Mesenchymal stem cell (in vitro differentiated cells and primary cell): ENCODE measurements around the gene ZNF333.

Source experiments
- DNase-seq: peaks from one replicate; pipeline ENCODE4 v3.0.0-alpha.2; 2013
- H2AFZ ChIP-seq: one replicate; pipeline ENCODE4 v1.6.1; 2013; ENCODE audit warnings: low read depth, mild to moderate bottlenecking, control low read depth, inconsistent platforms, low read length, moderate library complexity
- H2AK5ac ChIP-seq: 2 replicates; pipeline ENCODE4 v1.6.1; 2013; ENCODE audit warnings: low read length, moderate library complexity, mild to moderate bottlenecking, inconsistent platforms; ENCODE audit not compliant: severe bottlenecking
- H2BK120ac ChIP-seq: one replicate; pipeline ENCODE4 v1.6.1; 2013; ENCODE audit warnings: low read depth, mild to moderate bottlenecking, inconsistent platforms, low read length, moderate library complexity
- H2BK12ac ChIP-seq, 2 experiments: one replicate each; pipeline ENCODE4 v1.6.1; 2013; ENCODE audit warnings: inconsistent platforms in 2 of 2, low read length in 2 of 2, mild to moderate bottlenecking in 2 of 2, moderate library complexity in 2 of 2, control low read depth in 1 of 2
- H2BK15ac ChIP-seq: one replicate; pipeline ENCODE4 v1.6.1; 2013; ENCODE audit warnings: mild to moderate bottlenecking, low read depth, inconsistent platforms; ENCODE audit not compliant: poor library complexity, severe bottlenecking
- H2BK5ac ChIP-seq: 2 replicates; pipeline ENCODE4 v1.6.1; 2013; ENCODE audit warnings: low read depth, mild to moderate bottlenecking, low read length, control low read depth, inconsistent platforms; ENCODE audit not compliant: poor library complexity, severe bottlenecking
- H3K14ac ChIP-seq, 2 experiments: one replicate each; pipeline ENCODE4 v1.6.1; 2013; ENCODE audit warnings: inconsistent platforms in 2 of 2, low read length in 2 of 2, control low read depth in 1 of 2, mild to moderate bottlenecking in 1 of 2, moderate library complexity in 1 of 2
- H3K18ac ChIP-seq, 2 experiments: one replicate each; pipeline ENCODE4 v1.6.1; 2013; ENCODE audit warnings: inconsistent platforms in 2 of 2, low read length in 2 of 2, control low read depth in 1 of 2, low read depth in 1 of 2, mild to moderate bottlenecking in 1 of 2
- H3K23ac ChIP-seq, 2 experiments: one replicate each; pipeline ENCODE4 v1.6.1; 2013; ENCODE audit warnings: inconsistent platforms in 2 of 2, low read length in 2 of 2, mild to moderate bottlenecking in 2 of 2, moderate library complexity in 2 of 2, control low read depth in 1 of 2
- H3K27ac ChIP-seq: 2 replicates; pipeline ENCODE4 v1.5.1; 2013; ENCODE audit warnings: mild to moderate bottlenecking, moderate library complexity, low read length, control low read depth, inconsistent platforms; ENCODE audit not compliant: poor library complexity, severe bottlenecking
- H3K27me3 ChIP-seq, 2 experiments: 2 replicates each; pipeline versions ENCODE4 v1.6.1 to v1.7.0; 2013; ENCODE audit warnings: low read length in 2 of 2, mild to moderate bottlenecking in 2 of 2, moderate library complexity in 2 of 2, control low read depth in 1 of 2, inconsistent platforms in 1 of 2; ENCODE audit not compliant: control insufficient read depth in 1 of 2, insufficient read depth in 1 of 2
- H3K36me3 ChIP-seq, 2 experiments: 2 replicates each; pipeline versions ENCODE4 v1.6.1 to v1.7.0; 2013; ENCODE audit warnings: low read length in 2 of 2, control low read depth in 1 of 2, inconsistent platforms in 1 of 2, low read depth in 1 of 2, mild to moderate bottlenecking in 1 of 2; ENCODE audit not compliant: insufficient read depth in 2 of 2, control insufficient read depth in 1 of 2
- H3K4ac ChIP-seq, 2 experiments: one replicate each; pipeline ENCODE4 v1.6.1; 2013; ENCODE audit warnings: inconsistent platforms in 2 of 2, low read length in 2 of 2, mild to moderate bottlenecking in 2 of 2, moderate library complexity in 2 of 2, control low read depth in 1 of 2, low read depth in 1 of 2
- H3K4me1 ChIP-seq: 2 replicates; pipeline ENCODE4 v1.6.1; 2013; ENCODE audit warnings: low read depth, low read length, control low read depth; ENCODE audit not compliant: control insufficient read depth, insufficient read depth
- H3K4me2 ChIP-seq: 2 replicates; pipeline ENCODE4 v1.6.1; 2013; ENCODE audit warnings: low read length, mild to moderate bottlenecking, inconsistent platforms; ENCODE audit not compliant: poor library complexity, severe bottlenecking
- H3K4me3 ChIP-seq, 2 experiments: 2 replicates each; pipeline versions ENCODE4 v1.5.1 to v1.7.0; 2013; ENCODE audit warnings: low read length in 2 of 2, mild to moderate bottlenecking in 2 of 2, control low read depth in 1 of 2, low read depth in 1 of 2; ENCODE audit not compliant: insufficient read depth in 1 of 2
- H3K79me1 ChIP-seq: replicated peaks from 2 replicates; pipeline ENCODE4 v1.6.1; 2013; ENCODE audit warnings: mild to moderate bottlenecking, control low read depth, low read length, inconsistent platforms; ENCODE audit not compliant: poor library complexity, severe bottlenecking
- H3K9ac ChIP-seq: 2 replicates; pipeline ENCODE4 v1.7.0; 2013; ENCODE audit warnings: mild to moderate bottlenecking, low read length, moderate library complexity
- H3K9me3 ChIP-seq: 2 replicates; pipeline ENCODE4 v1.7.0; 2013; ENCODE audit warnings: mild to moderate bottlenecking, low read length; ENCODE audit not compliant: control insufficient read depth
- H4K8ac ChIP-seq: one replicate; pipeline ENCODE4 v1.6.1; 2013; ENCODE audit warnings: inconsistent platforms, mild to moderate bottlenecking, low read length, moderate library complexity
- H4K91ac ChIP-seq: one replicate; pipeline ENCODE4 v1.6.1; 2013; ENCODE audit warnings: mild to moderate bottlenecking, low read length, inconsistent platforms
- WGBS: methylation state at CpG from one replicate; pipeline ENCODE4 v1.1.7; 2013; ENCODE audit warnings: mixed read lengths; 5-methylcytosine and 5-hydroxymethylcytosine counted together

ZNF333 gene

GRCh38 chr19:14682084-14682483 lies 7.8 kb upstream of the ZNF333 start:
- H3K4me2 ChIP-seq = no peak overlapping the region
- no peak overlapping the region for H3K4ac ChIP-seq
- H3K9me3 ChIP-seq = no peaks in the 10 kb centered on the region
- no peaks in the 10 kb centered on the region for H3K36me3 ChIP-seq
- H2BK12ac ChIP-seq = no peak overlapping the region
- H3K14ac ChIP-seq = peak overlapping the region in 1 of 2 experiments; percentile 48
- H3K27ac ChIP-seq = no peak overlapping the region
- no peaks in the 10 kb centered on the region for H3K4me1 ChIP-seq
- no peaks in the 10 kb centered on the region for H3K79me1 ChIP-seq
- WGBS = 80% methylated on average over 1 of the region's 2 CpGs
- H3K27me3 ChIP-seq = peaks cover 0 to 4% of the 10 kb centered on the region in 2 experiments
- no peak overlapping the region for H4K8ac ChIP-seq
- DNase-seq = no peak
- H2AK5ac ChIP-seq = no peak overlapping the region
- no peak overlapping the region for H3K9ac ChIP-seq
- no peak overlapping the region for H2AFZ ChIP-seq
- no peak overlapping the region for H2BK5ac ChIP-seq
- H2BK15ac ChIP-seq = no peak overlapping the region
- no peak overlapping the region for H3K4me3 ChIP-seq
- no peak overlapping the region for H3K18ac ChIP-seq
- no peak overlapping the region for H4K91ac ChIP-seq
- no peak overlapping the region for H2BK120ac ChIP-seq
- H3K23ac ChIP-seq = no peak overlapping the region

GRCh38 chr19:14683439-14683838 lies 6.4 kb upstream of the ZNF333 start:
- no peak overlapping the region for H3K23ac ChIP-seq
- no peak for DNase-seq
- no peak overlapping the region for H2BK15ac ChIP-seq
- no peak overlapping the region for H3K4me3 ChIP-seq
- no peak overlapping the region for H2AFZ ChIP-seq
- no peak overlapping the region for H3K4me2 ChIP-seq
- H4K91ac ChIP-seq = no peak overlapping the region
- peak overlapping the region; percentile 54 for H4K8ac ChIP-seq
- peaks cover 0 to 4% of the 10 kb centered on the region in 2 experiments for H3K27me3 ChIP-seq
- no peak overlapping the region for H2BK120ac ChIP-seq
- no peaks in the 10 kb centered on the region for H3K4me1 ChIP-seq
- no peak overlapping the region for H2BK12ac ChIP-seq
- no peak overlapping the region for H2BK5ac ChIP-seq
- H2AK5ac ChIP-seq = no peak overlapping the region
- H3K36me3 ChIP-seq = no peaks in the 10 kb centered on the region
- WGBS = 38% methylated on average over 1 of the region's 3 CpGs
- no peak overlapping the region for H3K14ac ChIP-seq
- H3K79me1 ChIP-seq = no peaks in the 10 kb centered on the region
- no peak overlapping the region for H3K9ac ChIP-seq
- no peak overlapping the region for H3K18ac ChIP-seq
- no peaks in the 10 kb centered on the region for H3K9me3 ChIP-seq
- H3K27ac ChIP-seq = no peak overlapping the region
- no peak overlapping the region for H3K4ac ChIP-seq

- H3K4ac ChIP-seq = no peak overlapping the region
- 58% methylated on average over 2 of the region's 3 CpGs for WGBS
- no peaks in the 10 kb centered on the region for H3K79me1 ChIP-seq
- H3K4me1 ChIP-seq = peaks cover 2% of the 10 kb centered on the region
- no peak overlapping the region for H2AFZ ChIP-seq
- H2BK5ac ChIP-seq = no peak overlapping the region
- H3K9me3 ChIP-seq = no peaks in the 10 kb centered on the region
- no peak overlapping the region for H3K4me2 ChIP-seq
- H2AK5ac ChIP-seq = no peak overlapping the region
- peaks cover 0 to 4% of the 10 kb centered on the region in 2 experiments for H3K27me3 ChIP-seq
- no peak overlapping the region for H2BK15ac ChIP-seq
- no peaks in the 10 kb centered on the region for H3K36me3 ChIP-seq
- H2BK120ac ChIP-seq = no peak overlapping the region
- no peak overlapping the region for H3K4me3 ChIP-seq
- no peak overlapping the region for H2BK12ac ChIP-seq
- H3K23ac ChIP-seq = no peak overlapping the region
- no peak overlapping the region for H3K14ac ChIP-seq
- H3K27ac ChIP-seq = no peak overlapping the region
- no peak overlapping the region for H4K91ac ChIP-seq
- peak; percentile 13 for DNase-seq
- H3K18ac ChIP-seq = no peak overlapping the region
- H3K9ac ChIP-seq = no peak overlapping the region
- H4K8ac ChIP-seq = no peak overlapping the region
Observed at GRCh38 chr19:14686411-14686810, 3.4 kb upstream of the ZNF333 start.

GRCh38 chr19:14694641-14695266 lies 4.9 kb downstream of the ZNF333 start:
- Histone ChIP-seq H2BK12ac (no peak overlapping the region), H4K8ac (no peak overlapping the region), H2BK120ac (no peak overlapping the region), H3K18ac (no peak overlapping the region), H3K27ac (no peak overlapping the region), H3K79me1 (peaks cover 13% of the 10 kb centered on the region), H3K23ac (no peak overlapping the region), H2BK15ac (no peak overlapping the region), H3K27me3 (no peaks in the 10 kb centered on the region), H3K4me3 (no peak overlapping the region), H2AK5ac (no peak overlapping the region), H2BK5ac (no peak overlapping the region), H3K14ac (no peak overlapping the region), H3K4me2 (no peak overlapping the region), H3K36me3 (peaks cover 31 to 52% of the 10 kb centered on the region in 2 experiments), H2AFZ (no peak overlapping the region), H3K9me3 (no peaks in the 10 kb centered on the region), H3K4me1 (no peaks in the 10 kb centered on the region), H3K9ac (no peak overlapping the region), H4K91ac (no peak overlapping the region), H3K4ac (no peak overlapping the region)
- DNase-seq = no peak
- 98% methylated on average over 13 of the region's 13 CpGs for WGBS
